Measurements from ENCODE around the gene PLPPR3. TPM values are rescaled to one million over a fixed set of nuclear protein-coding genes. Genes with fewer than 3 reads are reported as not detected.

Gene PLPPR3
- polyA plus RNA-seq, 1 of the 3 experiments (the other 2 are of a cell fraction) = 1.6 TPM

DNA sequence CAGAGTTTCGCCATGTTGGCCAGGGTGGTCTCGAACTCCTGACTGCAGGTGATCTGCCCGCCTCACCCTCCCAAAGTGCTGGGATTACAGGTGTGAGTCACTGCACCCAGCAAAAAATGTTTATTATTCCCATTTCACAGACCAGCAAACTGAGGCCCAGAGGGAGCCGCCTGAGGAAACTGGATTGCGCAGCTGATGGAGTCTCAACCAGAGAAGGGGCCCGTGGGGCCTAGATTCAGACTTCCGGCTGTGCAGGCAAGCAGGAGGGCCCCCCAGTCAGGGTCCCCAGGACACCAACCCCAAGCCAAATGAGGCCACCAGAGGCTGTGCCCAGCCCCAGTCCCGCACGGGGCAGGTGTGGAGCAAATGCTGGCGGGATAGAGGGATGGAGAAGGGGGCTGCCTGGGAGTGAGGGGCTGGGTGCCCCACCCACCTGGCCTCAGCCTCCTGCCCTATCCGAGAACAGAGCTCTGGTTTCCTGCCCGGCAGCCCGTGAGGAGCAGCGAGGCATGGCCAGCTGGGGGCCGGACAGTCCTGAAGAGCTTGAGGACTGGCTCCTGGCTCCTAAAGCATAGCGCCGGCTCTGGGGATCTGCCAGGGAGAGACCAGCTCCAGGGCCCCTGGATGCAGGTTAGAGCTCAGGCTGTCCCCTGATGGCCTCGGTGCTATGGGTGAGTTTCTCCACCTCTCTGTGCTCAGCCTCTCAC lies 48.9 kb downstream of the PLPPR3 start:
- DNase-seq = no peak
- TF ChIP-seq SIN3A (IDR thresholded peaks at IDR 0.05; ENCODE audit: borderline replicate concordance, low read depth, low read length) (no peak), POLR2AphosphoS5 (IDR thresholded peaks at IDR 0.05; ENCODE audit: low read depth, low read length) (no peak), RFX5 (IDR thresholded peaks at IDR 0.05; ENCODE audit: low read length) (no peak), ELF1 (IDR thresholded peaks at IDR 0.05) (no peak), SMC3 (IDR thresholded peaks at IDR 0.05; ENCODE audit: low read depth, low read length) (no peak)
- H3K36me3 ChIP-seq (replicated peaks in 1 of 2; ENCODE audit: control insufficient read depth in 1 of 2, insufficient read depth in 2 of 2, low read length in 1 of 2) = no peaks in the 10 kb centered on the region
- H2AFZ ChIP-seq (ENCODE audit: low read depth) = no peak overlapping the region
- H3K9me2 ChIP-seq = no peaks in the 10 kb centered on the region
- no peak overlapping the region for H3K4me3 ChIP-seq (ENCODE audit: low read depth in 2 of 2, low read length in 1 of 2)
- H3K9ac ChIP-seq = no peak overlapping the region
- H4K20me1 ChIP-seq (ENCODE audit: insufficient read depth) = no peaks in the 10 kb centered on the region
- ChIA-PET POLR2A (interaction anchor here (0.5 kb wide), 1 partner anchor 69 kb away, joined by 3 read pairs; no protein-coding TSS in a partner anchor), CTCF (interaction anchor here (0.7 to 1.3 kb wide), 4 partner anchors 58 to 141 kb away, joined by 3 to 4 read pairs (median 3); partner anchors contain the start of gene CFD)
- no peaks in the 10 kb centered on the region for H3K27me3 ChIP-seq (ENCODE audit: insufficient read depth)
- H3K4me1 ChIP-seq (ENCODE audit: control insufficient read depth in 1 of 2, insufficient read depth in 2 of 2, low read depth in 1 of 2, low read length in 1 of 2) = no peaks in the 10 kb centered on the region
- H3K4me2 ChIP-seq = no peak overlapping the region
- no peak overlapping the region for H3K27ac ChIP-seq (ENCODE audit: low read depth in 2 of 2, low read length in 1 of 2)
- 78% methylated on average over 9 of the region's 18 CpGs for WGBS (ENCODE audit: low lambda C conversion rate)
- H3K9me3 ChIP-seq = no peaks in the 10 kb centered on the region
- H3F3A ChIP-seq (replicated peaks; ENCODE audit: insufficient read depth) = peaks cover 7% of the 10 kb centered on the region
- H3K79me2 ChIP-seq (ENCODE audit: insufficient read depth) = no peaks in the 10 kb centered on the region

DNA sequence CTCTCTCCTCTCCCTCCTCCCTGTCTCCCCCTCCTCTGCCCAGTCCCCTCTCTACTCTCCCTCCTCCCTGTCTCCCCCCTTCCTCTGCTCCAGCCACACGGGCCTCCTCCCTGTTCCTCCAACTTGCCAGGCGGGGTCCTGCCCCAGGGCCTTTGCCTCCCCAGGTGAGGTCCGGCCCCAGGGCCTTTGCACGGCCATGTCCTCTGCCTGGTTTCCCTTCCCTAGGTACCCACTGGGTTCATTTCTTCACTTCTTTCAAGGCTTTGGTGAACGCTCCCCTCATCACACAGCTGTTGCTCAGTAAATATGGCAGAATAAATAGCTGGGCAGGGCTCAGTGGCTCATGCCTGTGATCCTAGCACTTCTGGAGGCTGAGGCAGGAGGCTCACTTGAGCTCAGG lies 49.7 kb downstream of the PLPPR3 start:
- Histone ChIP-seq H3K4me2 (no peak overlapping the region), H3K9me3 (no peaks in the 10 kb centered on the region), H3K79me2 (ENCODE audit: insufficient read depth) (no peaks in the 10 kb centered on the region), H3K36me3 (replicated peaks in 1 of 2; ENCODE audit: control insufficient read depth in 1 of 2, insufficient read depth in 2 of 2, low read length in 1 of 2) (no peaks in the 10 kb centered on the region), H3K4me1 (ENCODE audit: control insufficient read depth in 1 of 2, insufficient read depth in 2 of 2, low read depth in 1 of 2, low read length in 1 of 2) (no peaks in the 10 kb centered on the region), H4K20me1 (ENCODE audit: insufficient read depth) (no peaks in the 10 kb centered on the region), H2AFZ (ENCODE audit: low read depth) (no peak overlapping the region), H3F3A (replicated peaks; ENCODE audit: insufficient read depth) (peaks cover 7% of the 10 kb centered on the region), H3K9me2 (no peaks in the 10 kb centered on the region), H3K27ac (ENCODE audit: low read depth in 2 of 2, low read length in 1 of 2) (no peak overlapping the region), H3K4me3 (ENCODE audit: low read depth in 2 of 2, low read length in 1 of 2) (no peak overlapping the region), H3K27me3 (ENCODE audit: insufficient read depth) (no peaks in the 10 kb centered on the region), H3K9ac (no peak overlapping the region)
- TF ChIP-seq NRF1 (IDR thresholded peaks at IDR 0.05; ENCODE audit: low read depth, low read length) = no peak
- no peak for TF ChIP-seq FOXM1 (IDR thresholded peaks at IDR 0.05; ENCODE audit: low read depth)
- no peak for TF ChIP-seq MEF2A (IDR thresholded peaks at IDR 0.05; ENCODE audit: borderline replicate concordance, low read depth)
- TF ChIP-seq JUND (IDR thresholded peaks at IDR 0.05) = no peak
- TF ChIP-seq SMC3 (IDR thresholded peaks at IDR 0.05; ENCODE audit: low read depth, low read length) = no peak
- TF ChIP-seq, protein P1, sequence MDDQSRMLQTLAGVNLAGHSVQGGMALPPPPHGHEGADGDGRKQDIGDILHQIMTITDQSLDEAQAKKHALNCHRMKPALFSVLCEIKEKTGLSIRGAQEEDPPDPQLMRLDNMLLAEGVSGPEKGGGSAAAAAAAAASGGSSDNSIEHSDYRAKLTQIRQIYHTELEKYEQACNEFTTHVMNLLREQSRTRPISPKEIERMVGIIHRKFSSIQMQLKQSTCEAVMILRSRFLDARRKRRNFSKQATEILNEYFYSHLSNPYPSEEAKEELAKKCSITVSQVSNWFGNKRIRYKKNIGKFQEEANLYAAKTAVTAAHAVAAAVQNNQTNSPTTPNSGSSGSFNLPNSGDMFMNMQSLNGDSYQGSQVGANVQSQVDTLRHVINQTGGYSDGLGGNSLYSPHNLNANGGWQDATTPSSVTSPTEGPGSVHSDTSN (IDR thresholded peaks at IDR 0.05) = no peak
- no peak for TF ChIP-seq EZH2phosphoT487 (IDR thresholded peaks at IDR 0.05; ENCODE audit: borderline replicate concordance, low read depth)
- POLR2A ChIA-PET = no interaction called here
- CTCF ChIA-PET = interaction anchor here (0.7 to 1.0 kb wide), 2 partner anchors 59 to 87 kb away, joined by 3 read pairs; partner anchors contain the start of gene CFD
- DNase-seq = no peak
- WGBS (ENCODE audit: low lambda C conversion rate) = 80% methylated on average over 5 of the region's 5 CpGs
